Stimulated activated CD4-positive, alpha-beta T cell treated with anti-CD3 and anti-CD28 coated beads, Interleukin-2, amount 100 ng/mL, for 4 hours (primary cell): ENCODE data around the gene TNK1.

Experiments used
- DNase-seq: peaks from one replicate; pipeline ENCODE4 v3.0.0-alpha.2; 2020; ENCODE audit warnings: low read depth

Gene TNK1

DNA sequence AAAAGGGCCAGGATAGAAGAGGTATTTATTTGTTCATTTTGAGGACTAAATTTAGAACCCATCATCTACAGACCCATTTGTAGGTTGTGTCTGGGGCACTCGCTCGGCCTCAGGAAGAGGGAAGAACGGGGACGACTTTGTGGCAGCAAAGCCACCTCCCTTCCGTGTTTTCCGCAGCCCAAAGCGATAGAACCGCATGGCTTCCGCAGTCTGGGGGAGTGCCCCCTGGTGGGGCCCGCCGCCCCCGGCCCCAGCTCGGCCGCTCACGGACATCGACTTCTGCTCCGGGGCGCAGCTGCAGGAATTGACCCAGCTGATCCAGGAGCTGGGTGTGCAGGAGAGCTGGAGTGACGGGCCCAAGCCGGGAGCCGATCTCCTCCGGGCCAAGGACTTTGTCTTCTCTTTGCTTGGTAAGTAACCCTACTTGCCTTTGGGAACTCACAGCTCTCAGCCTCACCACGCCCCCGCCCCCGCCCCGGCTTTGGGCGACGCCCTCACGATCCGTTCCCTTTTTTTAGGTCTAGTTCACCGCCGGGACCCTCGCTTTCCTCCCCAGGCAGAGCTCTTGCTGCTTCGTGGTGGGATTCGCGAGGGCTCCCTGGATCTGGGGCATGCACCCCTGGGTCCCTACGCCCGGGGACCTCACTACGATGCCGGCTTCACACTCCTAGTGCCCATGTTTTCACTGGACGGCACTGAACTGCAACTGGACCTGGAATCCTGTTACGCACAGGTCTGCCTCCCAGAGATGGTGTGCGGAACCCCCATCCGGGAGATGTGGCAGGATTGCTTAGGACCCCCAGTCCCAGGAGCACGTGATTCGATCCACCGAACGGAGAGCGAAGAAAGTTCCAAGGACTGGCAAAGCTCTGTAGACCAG is 55.0 kb downstream of the TNK1 start:
- DNase-seq = peak; percentile 35

DNA sequence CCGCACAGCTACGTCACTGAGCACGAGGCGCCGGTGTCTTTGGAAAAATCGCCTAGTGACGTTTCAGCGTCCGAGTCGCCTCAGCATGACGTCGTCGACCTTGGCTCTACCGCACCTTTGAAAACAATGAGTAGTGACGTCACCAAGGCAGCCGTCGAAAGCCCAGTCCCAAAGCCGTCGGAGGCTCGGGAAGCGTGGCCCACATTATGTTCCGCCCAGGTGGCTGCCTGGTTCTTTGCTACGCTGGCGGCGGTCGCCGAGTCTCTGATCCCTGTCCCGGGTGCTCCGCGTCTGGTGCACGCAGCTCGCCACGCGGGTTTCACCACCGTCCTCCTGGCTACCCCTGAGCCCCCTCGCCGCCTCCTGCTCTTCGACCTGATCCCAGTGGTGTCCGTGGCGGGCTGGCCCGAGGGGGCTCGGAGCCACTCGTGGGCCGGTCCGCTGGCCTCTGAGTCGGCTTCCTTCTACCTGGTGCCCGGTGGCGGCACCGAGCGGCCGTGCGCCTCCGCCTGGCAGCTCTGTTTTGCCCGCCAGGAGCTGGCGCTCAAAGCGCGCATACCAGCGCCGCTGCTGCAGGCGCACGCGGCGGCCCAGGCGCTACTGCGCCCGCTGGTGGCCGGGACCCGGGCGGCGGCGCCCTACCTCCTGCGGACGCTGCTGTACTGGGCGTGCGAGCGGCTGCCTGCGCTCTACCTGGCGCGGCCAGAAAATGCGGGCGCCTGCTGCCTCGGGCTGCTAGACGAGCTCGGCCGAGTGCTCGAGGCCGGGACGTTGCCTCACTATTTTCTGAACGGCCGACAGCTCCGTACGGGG is 55.9 kb downstream of the TNK1 start:
- peak; percentile 72 for DNase-seq

DNA sequence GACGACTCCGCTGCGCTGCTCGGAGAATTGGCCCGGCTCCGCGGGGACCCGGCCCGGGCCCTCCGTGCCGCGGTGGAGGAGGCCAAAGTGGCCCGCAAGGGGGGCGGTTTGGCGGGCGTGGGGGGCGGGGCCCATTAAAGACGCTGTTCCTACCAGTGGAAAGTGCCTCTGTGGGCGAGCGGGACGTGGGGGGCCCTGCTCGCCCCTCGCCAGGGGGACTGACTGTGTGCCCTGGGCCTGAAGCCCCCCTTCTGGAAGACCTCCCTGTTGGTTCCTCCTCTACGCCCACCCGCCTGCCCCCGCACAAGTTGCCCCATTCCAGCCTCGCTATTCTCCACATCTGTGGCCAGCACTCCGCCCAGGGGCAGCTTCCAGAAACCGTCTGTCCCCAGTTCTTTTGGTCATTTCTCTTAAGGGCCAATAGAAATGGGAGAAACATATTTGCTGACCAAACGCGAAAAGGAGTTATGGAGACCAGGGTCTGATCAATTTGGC is 56.5 kb downstream of the TNK1 start:
- DNase-seq = no peak

DNA sequence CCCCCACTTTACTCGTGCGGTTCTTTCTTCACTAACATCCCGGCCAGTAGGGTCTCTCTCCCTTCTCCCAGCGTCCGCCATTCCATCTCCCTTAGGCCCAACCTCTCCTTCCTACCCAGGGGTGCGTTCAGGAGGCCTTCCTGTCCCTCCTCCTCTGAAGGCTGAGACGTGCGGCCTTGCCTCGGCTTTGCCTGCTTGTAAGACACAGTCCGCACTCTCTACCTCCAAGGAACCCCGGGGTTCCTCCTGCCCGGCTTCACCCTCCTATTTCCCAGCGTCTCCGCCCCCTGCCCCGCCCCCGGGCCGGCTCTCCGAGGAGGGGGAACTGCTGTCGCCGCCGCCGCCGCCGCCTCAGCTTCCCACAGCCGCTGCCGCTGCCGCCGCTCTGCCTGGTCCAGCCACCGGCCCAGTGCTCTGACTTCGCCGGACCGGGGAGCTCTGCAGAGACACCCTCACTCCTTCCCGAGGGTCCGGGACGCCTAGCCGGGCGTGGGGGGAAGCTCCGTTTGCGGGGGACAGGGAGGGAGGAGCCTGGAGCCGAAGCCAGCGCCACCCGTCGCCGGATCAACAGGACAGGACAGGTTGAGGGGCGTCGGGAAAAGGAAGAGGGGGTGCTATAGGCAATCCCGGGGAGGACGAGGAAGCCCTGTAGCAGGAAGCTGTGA is 57.2 kb downstream of the TNK1 start:
- peak; percentile 57 for DNase-seq

DNA sequence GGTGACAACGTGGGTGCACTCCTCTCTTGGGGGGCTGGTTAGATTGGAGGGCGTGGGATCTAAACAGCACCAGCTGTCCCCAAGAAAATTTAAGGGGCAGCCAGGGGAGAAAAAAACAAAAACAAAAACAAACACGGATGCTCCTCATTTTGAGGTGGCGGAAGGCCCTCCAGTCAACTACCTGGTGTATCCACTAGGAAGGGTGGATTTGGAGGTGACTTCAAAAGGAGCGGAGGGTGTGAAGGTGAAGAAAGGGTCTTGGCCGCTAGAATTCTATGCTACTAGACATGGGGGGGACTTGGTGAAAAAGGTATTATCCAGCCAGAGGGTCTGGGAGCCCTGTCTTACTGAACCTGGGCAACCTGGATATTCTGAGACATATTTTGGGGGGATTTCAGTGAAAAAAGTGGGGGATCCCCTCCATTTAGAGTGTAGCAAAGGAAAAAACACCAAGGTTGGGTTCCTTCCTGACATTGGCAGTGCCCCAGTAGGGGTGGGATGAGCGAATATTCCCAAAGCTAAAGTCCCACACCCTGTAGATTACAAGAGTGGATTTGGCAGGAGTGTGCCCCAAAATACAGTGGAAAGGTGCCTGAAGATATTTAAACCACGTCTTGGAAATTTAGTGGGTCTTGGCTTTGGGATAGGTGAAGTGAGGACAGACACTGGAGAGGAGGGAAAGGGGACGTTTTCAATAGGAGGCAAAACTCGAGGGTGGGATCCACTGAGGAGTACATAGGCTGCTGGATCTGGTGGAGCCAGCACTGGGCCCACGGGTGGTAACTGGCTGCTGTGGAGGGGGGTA is 58.0 kb downstream of the TNK1 start:
- no peak for DNase-seq
